ENCODE data around the gene KCNMA1. TPM values are rescaled to one million over a fixed set of nuclear protein-coding genes. Genes with fewer than 3 reads are reported as not detected.

Gene KCNMA1
- total RNA-seq, 1 donor from 2014 or later: 41.3 TPM

DNA sequence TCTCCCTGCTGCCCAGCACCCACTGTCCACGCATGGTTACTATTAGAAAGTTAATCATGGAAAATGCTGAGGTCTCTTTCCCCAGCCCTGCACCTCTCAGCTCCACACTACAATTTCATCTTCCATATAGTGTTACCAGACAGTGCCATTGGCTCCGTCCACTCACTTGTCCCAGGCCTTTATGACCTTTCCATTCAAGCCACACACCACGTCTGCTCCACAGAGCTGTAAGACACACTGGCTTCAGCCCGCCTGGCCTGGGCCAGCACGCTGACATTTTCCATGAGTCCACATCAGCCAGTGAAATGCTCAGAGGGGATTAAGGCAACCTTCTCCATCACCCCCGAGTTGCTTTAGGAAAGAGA is 118.7 kb downstream of the KCNMA1 start:
- ATAC-seq (no peak), DNase-seq (no peak)
- no peak overlapping the region for H3K4me3 ChIP-seq
- H3K9me3 ChIP-seq: no peaks in the 10 kb centered on the region
- no peaks in the 10 kb centered on the region for H3K27me3 ChIP-seq (ENCODE audit: low read depth)
- no peaks in the 10 kb centered on the region for H3K4me1 ChIP-seq
- intact Hi-C loops (cut with DNase I): no loop called here
- no peak for TF ChIP-seq CTCF (IDR thresholded peaks at IDR 0.05)
- H3K36me3 ChIP-seq: no peaks in the 10 kb centered on the region
- H3K27ac ChIP-seq: no peak overlapping the region

GRCh38 chr10:77518241-77518909 is 119.2 kb downstream of the KCNMA1 start:
- Histone ChIP-seq H3K27me3 (ENCODE audit: low read depth) (no peaks in the 10 kb centered on the region), H3K4me3 (no peak overlapping the region), H3K36me3 (no peaks in the 10 kb centered on the region), H3K27ac (no peak overlapping the region), H3K4me1 (no peaks in the 10 kb centered on the region), H3K9me3 (no peaks in the 10 kb centered on the region)
- DNase-seq (no peak), ATAC-seq (no peak)
- no peak for TF ChIP-seq CTCF (IDR thresholded peaks at IDR 0.05)
- intact Hi-C loops (cut with DNase I): no loop called here

GRCh38 chr10:77516575-77516974 is 121.0 kb downstream of the KCNMA1 start:
- DNase-seq (no peak), ATAC-seq (peak in 1 of 2 donors; percentile 23)
- H3K9me3 ChIP-seq: no peaks in the 10 kb centered on the region
- no peaks in the 10 kb centered on the region for H3K4me1 ChIP-seq
- no peak overlapping the region for H3K4me3 ChIP-seq
- no peaks in the 10 kb centered on the region for H3K27me3 ChIP-seq (ENCODE audit: low read depth)
- H3K27ac ChIP-seq: no peak overlapping the region
- no peak for TF ChIP-seq CTCF (IDR thresholded peaks at IDR 0.05)
- intact Hi-C loops (cut with DNase I): no loop called here
- H3K36me3 ChIP-seq: no peaks in the 10 kb centered on the region

GRCh38 chr10:77514870-77515269 is 122.7 kb downstream of the KCNMA1 start:
- Histone ChIP-seq H3K9me3 (no peaks in the 10 kb centered on the region), H3K36me3 (no peaks in the 10 kb centered on the region), H3K4me1 (no peaks in the 10 kb centered on the region), H3K27me3 (ENCODE audit: low read depth) (no peaks in the 10 kb centered on the region), H3K27ac (no peak overlapping the region), H3K4me3 (no peak overlapping the region)
- ATAC-seq: no peak
- TF ChIP-seq CTCF (IDR thresholded peaks at IDR 0.05): no peak
- DNase-seq: no peak
- intact Hi-C loops (cut with DNase I): no loop called here

DNA sequence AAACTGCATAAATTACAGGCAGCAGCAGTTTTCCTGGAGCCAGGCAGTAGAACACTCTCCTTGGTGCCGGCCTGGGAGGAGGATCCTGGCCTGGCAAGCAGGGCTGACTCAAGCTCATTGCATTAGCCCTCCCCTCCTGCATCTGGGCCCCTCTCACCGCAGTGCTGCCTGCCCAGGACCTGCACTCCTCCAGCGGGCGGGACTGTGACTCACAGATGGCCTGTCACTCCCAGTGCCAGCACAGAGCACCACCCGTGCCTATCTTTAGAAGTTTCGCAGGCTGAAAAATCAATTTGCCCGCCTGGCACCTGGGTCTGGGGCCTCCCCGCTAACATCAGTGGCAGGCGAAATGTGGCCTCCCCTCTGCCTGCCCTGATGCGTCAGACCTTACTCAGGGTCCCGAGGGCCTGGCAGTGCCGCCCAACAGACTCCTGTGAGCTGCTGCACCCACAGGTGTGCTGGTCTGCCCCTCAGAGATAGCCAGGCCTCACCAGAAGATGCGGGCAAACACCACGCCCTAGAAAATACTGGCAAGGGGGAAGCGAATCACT is 123.8 kb downstream of the KCNMA1 start:
- no peak overlapping the region for H3K4me3 ChIP-seq
- DNase-seq (no peak), ATAC-seq (peak in 1 of 2 donors; percentile 37)
- H3K27ac ChIP-seq: no peak overlapping the region
- intact Hi-C loops (cut with DNase I): no loop called here
- H3K36me3 ChIP-seq: no peaks in the 10 kb centered on the region
- H3K4me1 ChIP-seq: no peaks in the 10 kb centered on the region
- no peaks in the 10 kb centered on the region for H3K27me3 ChIP-seq (ENCODE audit: low read depth)
- no peak for TF ChIP-seq CTCF (IDR thresholded peaks at IDR 0.05)
- no peaks in the 10 kb centered on the region for H3K9me3 ChIP-seq
